GM12878 (cell line): ENCODE data around the gene SEZ6L2. TPM values are rescaled to one million over a fixed set of nuclear protein-coding genes. Genes with fewer than 3 reads are reported as not detected.
A peak's percentile ranks its signal among the peaks of the same experiment; 100 is the strongest.

Source experiments
- BACH1 ChIP-seq: fragments of 450-650 bp; IDR thresholded peaks from 2 replicates; pipeline ENCODE4 v1.6.1; 2017; ENCODE audit warnings: mild to moderate bottlenecking, borderline replicate concordance
- BHLHE40 ChIP-seq, 2 experiments: fragments of 450-650 bp in 1 of 2; IDR thresholded peaks; 2 replicates each; pipeline ENCODE4 v1.6.1; 2011 to 2017; ENCODE audit warnings: low read depth in 2 of 2, borderline replicate concordance in 1 of 2, improper control_type of control experiment in 1 of 2, low read length in 1 of 2, mild to moderate bottlenecking in 1 of 2
- CTCF ChIP-seq, 3 experiments: IDR thresholded peaks in 2 of 3; conservative IDR thresholded peaks in 1 of 3; 2 replicates each; pipeline ENCODE4 v1.5.1; 2011; ENCODE audit warnings: low read depth in 3 of 3, low read length in 3 of 3, mild to moderate bottlenecking in 3 of 3, control low read depth in 2 of 3, moderate library complexity in 2 of 3, inconsistent platforms in 1 of 3, mixed read lengths in 1 of 3; ENCODE audit not compliant: control insufficient read depth in 2 of 3, insufficient read depth in 1 of 3; ENCODE audit errors: extremely low read depth in 1 of 3
- E2F8 ChIP-seq: fragments of 450-650 bp; IDR thresholded peaks from 2 replicates; pipeline ENCODE4 v1.6.1; 2018; ENCODE audit warnings: mild to moderate bottlenecking, low read depth, moderate library complexity; ENCODE audit not compliant: partially characterized antibody
- GATAD2B ChIP-seq: fragments of 450-650 bp; conservative IDR thresholded peaks from 2 replicates; pipeline ENCODE4 v1.6.1; 2017; ENCODE audit warnings: low read depth, mild to moderate bottlenecking, moderate library complexity
- HDAC2 ChIP-seq: fragments of 200-600 bp; sonication (generic); IDR thresholded peaks from 2 replicates; pipeline ENCODE4 v1.6.1; 2017
- KDM1A ChIP-seq: fragments of 200-600 bp; sonication (generic); IDR thresholded peaks from 2 replicates; pipeline ENCODE4 v1.6.1; 2016; ENCODE audit warnings: borderline replicate concordance
- MEF2B ChIP-seq: fragments of 450-650 bp; IDR thresholded peaks from 2 replicates; pipeline ENCODE4 v1.6.1; 2018; ENCODE audit warnings: mild to moderate bottlenecking, moderate library complexity; ENCODE audit not compliant: partially characterized antibody, poor library complexity, severe bottlenecking
- POLR2A ChIP-seq: IDR thresholded peaks from 2 replicates; pipeline ENCODE4 v1.6.1; 2011; ENCODE audit warnings: low read depth, mild to moderate bottlenecking, low read length
- REST ChIP-seq: IDR thresholded peaks from 2 replicates; pipeline ENCODE4 v1.6.1; 2012; ENCODE audit warnings: mild to moderate bottlenecking, low read depth, low read length
- USF2 ChIP-seq: IDR thresholded peaks from 2 replicates; pipeline ENCODE4 v1.6.1; 2011; ENCODE audit warnings: low read depth, low read length, improper control_type of control experiment, borderline replicate concordance
- polyA plus RNA-seq, 11 experiments: library from polyadenylated mRNA; depleted of rRNA in 4 of 11; unstranded in 6 of 11; stranded (reverse) in 5 of 11; fragments of >200 nt; fragmentation: Nextera tagmentation in 4 of 11; fragmentation: Illumina TruSeq in 1 of 11; extraction: Ambion mirVana in 4 of 11; extraction: Trizol in 1 of 11; gene quantifications; 1 replicate in 1 of 11; 2 replicates in 10 of 11; pipeline versions ENCODE4 v1.2.1 to v1.2.3, GENCODE V29; 2011 to 2016; ENCODE audit warnings: inconsistent platforms in 2 of 11, missing spikeins in 2 of 11, low read depth in 1 of 11
- total RNA-seq, 4 experiments: library from RNA; depleted of rRNA in 3 of 4; stranded (reverse); fragments of >200 nt in 3 of 4; fragmentation: Illumina TruSeq in 1 of 4; extraction: Trizol in 1 of 4; gene quantifications; 2 replicates each; pipeline versions ENCODE4 v1.2.1 to v1.2.3, GENCODE V29; 2013 to 2021

The SEZ6L2 gene
- total and polyA plus RNA-seq, 10 of the 15 experiments (the other 5 are each of a cell fraction or from before 2014, with no cell fraction given), result 0.06 to 0.49 TPM; not detected in 8

GRCh38 chr16:29862884-29863668 is 36.3 kb downstream of the SEZ6L2 start, which contains the start of gene CDIPT (continued):
- peak; percentile 82 for TF ChIP-seq GATAD2B
- no peak for TF ChIP-seq HDAC2
- TF ChIP-seq BACH1, result peak; percentile 26; the same call in 1 of the 2 replicates
- TF ChIP-seq REST, result no peak
- peak; percentile 81 for TF ChIP-seq E2F8
- TF ChIP-seq CTCF (IDR thresholded peaks at IDR 0.05 in 2 of 3, conservative IDR thresholded peaks at IDR 0.05 in 1 of 3; ENCODE audit: control insufficient read depth in 2 of 3, extremely low read depth in 1 of 3, insufficient read depth in 1 of 3, low read depth in 3 of 3, low read length in 3 of 3), result peak; percentile 83 to 96 (median 84)
- peak; percentile 46 for TF ChIP-seq MEF2B
- TF ChIP-seq KDM1A, result no peak
- TF ChIP-seq BHLHE40 (IDR thresholded peaks at IDR 0.05; ENCODE audit: borderline replicate concordance in 1 of 2, low read depth in 2 of 2, low read length in 1 of 2), result peak; percentile 98 to 99
- TF ChIP-seq USF2, result no peak
- TF ChIP-seq POLR2A, result peak; percentile 59; the same call in 1 of the 2 replicates
- TF ChIP-seq, all 136 proteins: peak for 64
